WTC11 (cell line): Measurements from ENCODE around the gene IL17RE. TPM values are rescaled to one million over a fixed set of nuclear protein-coding genes. Genes with fewer than 3 reads are reported as not detected.

Experiments used
- ATAC-seq: fragments of 200-7000 bp; cut with Tn5 transposase; 2 replicates; pipeline ENCODE4 v1.10.0; 2021; ENCODE audit warnings: mild to moderate bottlenecking, moderate library complexity
- CTCF ChIA-PET: fragments of 300-600 bp; sonication (Branson Sonifier 250); formaldehyde crosslinking; loops from one replicate; lab custom pipeline; 2021; ENCODE audit warnings: antibody characterized with exemption; lab: Charles Lee
- POLR2A ChIA-PET: fragments of 350-600 bp; sonication (Branson Sonifier 250); formaldehyde crosslinking; loops from one replicate; lab custom pipeline; 2021; ENCODE audit warnings: antibody characterized with exemption; lab: Charles Lee
- DNase-seq: peaks from one replicate; pipeline ENCODE4 v3.0.0; 2021; ENCODE audit warnings: low spot score
- H3K27ac Mint-ChIP-seq: 2 replicates; pipeline ENCODE4 v1.8.0; 2021; ENCODE audit warnings: mixed read lengths
- H3K27me3 Mint-ChIP-seq: 2 replicates; pipeline ENCODE4 v1.8.0; 2021; ENCODE audit warnings: low read depth, mild to moderate bottlenecking, moderate library complexity, mixed read lengths
- H3K36me3 Mint-ChIP-seq: 2 replicates; pipeline ENCODE4 v1.8.0; 2021; ENCODE audit warnings: mixed read lengths
- H3K4me1 Mint-ChIP-seq: 2 replicates; pipeline ENCODE4 v1.8.0; 2022; ENCODE audit warnings: mixed read lengths
- H3K4me3 Mint-ChIP-seq: 2 replicates; pipeline ENCODE4 v1.8.0; 2021; ENCODE audit warnings: mild to moderate bottlenecking, moderate library complexity, mixed read lengths
- H3K9me3 Mint-ChIP-seq: 2 replicates; pipeline ENCODE4 v1.8.0; 2021; ENCODE audit warnings: mixed read lengths
- ARID4B ChIP-seq: sonication (generic); formaldehyde crosslinking; IDR thresholded peaks from 2 replicates; pipeline ENCODE4 v1.8.0; 2023; ENCODE audit warnings: missing genetic modification reagents, mild to moderate bottlenecking, borderline replicate concordance
- CTCF ChIP-seq: fragments of 200-600 bp; IDR thresholded peaks from 2 replicates; pipeline ENCODE4 v1.8.0; 2022; ENCODE audit warnings: antibody characterized with exemption
- E2F1 ChIP-seq: sonication (generic); formaldehyde crosslinking; IDR thresholded peaks from 2 replicates; pipeline ENCODE4 v1.8.0; 2022; ENCODE audit warnings: mild to moderate bottlenecking, missing genetic modification reagents
- E2F4 ChIP-seq: sonication (generic); formaldehyde crosslinking; IDR thresholded peaks from 2 replicates; pipeline ENCODE4 v1.8.1; 2022; ENCODE audit warnings: low read depth, mild to moderate bottlenecking, moderate library complexity, missing genetic modification reagents, borderline replicate concordance
- GABPB1 ChIP-seq: sonication (generic); formaldehyde crosslinking; IDR thresholded peaks from 2 replicates; pipeline ENCODE4 v1.8.1; 2023; ENCODE audit warnings: mild to moderate bottlenecking, missing genetic modification reagents
- IRF2 ChIP-seq: sonication (generic); formaldehyde crosslinking; IDR thresholded peaks from 2 replicates; pipeline ENCODE4 v1.8.0; 2022; ENCODE audit warnings: low read depth, missing genetic modification reagents, borderline replicate concordance
- MLX ChIP-seq: sonication (generic); formaldehyde crosslinking; IDR thresholded peaks from 2 replicates; pipeline ENCODE4 v1.8.1; 2023; ENCODE audit warnings: mild to moderate bottlenecking, missing genetic modification reagents, moderate library complexity
- MYBL2 ChIP-seq: sonication (generic); formaldehyde crosslinking; IDR thresholded peaks from 2 replicates; pipeline ENCODE4 v1.8.1; 2023; ENCODE audit warnings: mild to moderate bottlenecking, moderate library complexity, missing genetic modification reagents
- NFATC4 ChIP-seq: fragments of 250-450 bp; sonication (Bioruptor Pico); IDR thresholded peaks from 2 replicates; pipeline ENCODE4 v1.9.0; 2021; ENCODE audit warnings: mild to moderate bottlenecking
- NR2C2 ChIP-seq: sonication (generic); formaldehyde crosslinking; IDR thresholded peaks from 2 replicates; pipeline ENCODE4 v1.8.0; 2022; ENCODE audit warnings: mild to moderate bottlenecking, missing genetic modification reagents
- OVOL2 ChIP-seq: fragments of 250-450 bp; sonication (Bioruptor Pico); IDR thresholded peaks from 2 replicates; pipeline ENCODE4 v1.9.0; 2021; ENCODE audit warnings: mild to moderate bottlenecking, borderline replicate concordance
- RORB ChIP-seq: fragments of 250-450 bp; sonication (Bioruptor Pico); IDR thresholded peaks from 2 replicates; pipeline ENCODE4 v1.9.0; 2021; ENCODE audit warnings: mild to moderate bottlenecking
- SOX15 ChIP-seq: fragments of 250-450 bp; sonication (Bioruptor Pico); IDR thresholded peaks from 2 replicates; pipeline ENCODE4 v1.9.0; 2021; ENCODE audit warnings: mild to moderate bottlenecking
- USF2 ChIP-seq: sonication (generic); formaldehyde crosslinking; IDR thresholded peaks from 2 replicates; pipeline ENCODE4 v1.8.1; 2023; ENCODE audit warnings: mild to moderate bottlenecking, missing genetic modification reagents, moderate library complexity
- ZNF263 ChIP-seq: sonication (generic); formaldehyde crosslinking; IDR thresholded peaks from 2 replicates; pipeline ENCODE4 v1.8.1; 2022; ENCODE audit warnings: low read depth, mild to moderate bottlenecking, moderate library complexity, missing genetic modification reagents
- ZSCAN18 ChIP-seq: fragments of 250-450 bp; sonication (Bioruptor Pico); IDR thresholded peaks from 2 replicates; pipeline ENCODE4 v2.1.2; 2022; ENCODE audit warnings: mild to moderate bottlenecking, moderate library complexity
- total RNA-seq: library from RNA; stranded (reverse); gene quantifications from 3 replicates; pipeline ENCODE4 v1.2.3, GENCODE V29; 2021

Gene IL17RE
- total RNA-seq, 1 experiment from 2014 or later = 4.2 TPM

- no peak overlapping the region for H3K27ac Mint-ChIP-seq
- H3K36me3 Mint-ChIP-seq = no peaks in the 10 kb centered on the region
- H3K9me3 Mint-ChIP-seq = no peaks in the 10 kb centered on the region
- ChIA-PET POLR2A (no interaction called here), CTCF (interaction anchor here (2.3 kb wide), 1 partner anchor 35 kb away, joined by 7 read pairs; no protein-coding TSS in a partner anchor)
- no peak for ATAC-seq
- peaks cover 3% of the 10 kb centered on the region; the same call in 1 of the 2 replicates for H3K27me3 Mint-ChIP-seq
- TF ChIP-seq OVOL2 (CRISPR knock-in tag) (no peak), E2F4 (CRISPR knock-in tag) (no peak), RORB (CRISPR knock-in tag) (no peak), ARID4B (CRISPR knock-in tag) (no peak)
- no peak for DNase-seq
- no peak overlapping the region for H3K4me3 Mint-ChIP-seq
- H3K4me1 Mint-ChIP-seq = peaks cover 13% of the 10 kb centered on the region
Measured at GRCh38 chr3:9911863-9912262, 9.2 kb downstream of the IL17RE start.

- no peak for DNase-seq
- no peak for ATAC-seq
- Mint-ChIP-seq H3K9me3 (no peaks in the 10 kb centered on the region), H3K4me3 (no peak overlapping the region), H3K27ac (no peak overlapping the region), H3K36me3 (no peaks in the 10 kb centered on the region), H3K27me3 (peaks cover 3% of the 10 kb centered on the region; the same call in 1 of the 2 replicates), H3K4me1 (peaks cover 18% of the 10 kb centered on the region)
- POLR2A ChIA-PET = no interaction called here
- CTCF ChIA-PET = interaction anchor here (1.0 to 2.3 kb wide), 2 partner anchors 20 to 34 kb away, joined by 3 to 7 read pairs; no protein-coding TSS in a partner anchor
- TF ChIP-seq SOX15 (CRISPR knock-in tag) (no peak), ZNF263 (no peak), ZSCAN18 (CRISPR knock-in tag) (no peak), IRF2 (no peak), USF2 (CRISPR knock-in tag) (no peak), GABPB1 (CRISPR knock-in tag) (no peak), MYBL2 (CRISPR knock-in tag) (no peak), ARID4B (CRISPR knock-in tag) (no peak), NFATC4 (CRISPR knock-in tag) (no peak), CTCF (no peak), NR2C2 (CRISPR knock-in tag) (no peak), E2F1 (CRISPR knock-in tag) (no peak), MLX (CRISPR knock-in tag) (no peak)
Measured at GRCh38 chr3:9912294-9912935, 9.8 kb downstream of the IL17RE start.
